ENCODE measurements around the gene CREB3L2. TPM values are rescaled to one million over a fixed set of nuclear protein-coding genes. Genes with fewer than 3 reads are reported as not detected.

The CREB3L2 gene
- polyA plus RNA-seq, 1 of the 3 experiments (the other 2 are of a cell fraction), result 22.9 TPM

DNA sequence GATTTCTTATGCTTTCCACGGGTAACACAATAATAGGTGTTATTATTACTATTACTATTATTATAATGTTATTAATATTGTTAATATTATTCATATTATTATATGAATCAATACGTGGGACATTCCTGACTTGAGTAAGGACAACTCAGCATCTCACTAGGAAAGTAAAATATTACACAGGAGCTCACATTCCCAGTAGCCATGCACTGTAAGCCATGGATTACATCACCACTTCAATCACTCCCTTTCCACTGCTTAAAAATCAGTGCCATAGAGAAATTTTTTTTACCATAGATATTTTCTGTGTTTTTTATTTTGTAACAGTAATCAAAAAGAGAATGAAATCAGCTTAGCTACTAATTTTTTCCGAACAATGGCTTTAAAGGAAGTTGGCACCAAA is 86.6 kb downstream of the CREB3L2 start:
- WGBS (ENCODE audit: low lambda C conversion rate), result 93% methylated on average over 3 of the region's 3 CpGs
- Histone ChIP-seq H3K9ac (no peak overlapping the region), H3K27ac (ENCODE audit: low read depth in 2 of 2, low read length in 1 of 2) (no peak overlapping the region), H2AFZ (ENCODE audit: low read depth) (no peak overlapping the region), H3K9me2 (no peaks in the 10 kb centered on the region), H3F3A (replicated peaks; ENCODE audit: insufficient read depth) (no peaks in the 10 kb centered on the region), H3K4me1 (ENCODE audit: control insufficient read depth in 1 of 2, insufficient read depth in 2 of 2, low read depth in 1 of 2, low read length in 1 of 2) (peaks cover 0 to 9% of the 10 kb centered on the region in 2 experiments; a peak in 1 of 4 replicates), H3K4me2 (no peak overlapping the region), H3K4me3 (ENCODE audit: low read depth in 2 of 2, low read length in 1 of 2) (no peak overlapping the region), H4K20me1 (ENCODE audit: insufficient read depth) (no peaks in the 10 kb centered on the region), H3K36me3 (replicated peaks in 1 of 2; ENCODE audit: control insufficient read depth in 1 of 2, insufficient read depth in 2 of 2, low read length in 1 of 2) (peaks cover 36 to 56% of the 10 kb centered on the region in 2 experiments), H3K79me2 (ENCODE audit: insufficient read depth) (peaks cover 72% of the 10 kb centered on the region), H3K9me3 (no peaks in the 10 kb centered on the region), H3K27me3 (ENCODE audit: insufficient read depth) (no peaks in the 10 kb centered on the region)
- TF ChIP-seq SIN3A (IDR thresholded peaks at IDR 0.05; ENCODE audit: borderline replicate concordance, low read depth, low read length) (no peak), RCOR1 (IDR thresholded peaks at IDR 0.05; ENCODE audit: low read length) (no peak), JUND (IDR thresholded peaks at IDR 0.05) (no peak), FOXJ3 (CRISPR knock-in tag; IDR thresholded peaks at IDR 0.05) (no peak), ELF1 (IDR thresholded peaks at IDR 0.05) (no peak), FOSL2 (IDR thresholded peaks at IDR 0.05; ENCODE audit: borderline replicate concordance, low read depth) (no peak), TAF1 (IDR thresholded peaks at IDR 0.05; ENCODE audit: borderline replicate concordance, low read depth, low read length) (no peak), MXI1 (IDR thresholded peaks at IDR 0.05; ENCODE audit: low read depth, low read length) (no peak), TEAD4 (IDR thresholded peaks at IDR 0.05; ENCODE audit: borderline replicate concordance, insufficient read depth) (no peak), MEF2A (IDR thresholded peaks at IDR 0.05; ENCODE audit: borderline replicate concordance, low read depth) (no peak), NFIC (IDR thresholded peaks at IDR 0.05; ENCODE audit: borderline replicate concordance) (no peak), NRF1 (IDR thresholded peaks at IDR 0.05; ENCODE audit: low read depth, low read length) (no peak), EP300 (IDR thresholded peaks at IDR 0.05; ENCODE audit: borderline replicate concordance in 1 of 2, low read depth in 1 of 2, low read length in 1 of 2) (no peak), RAD21 (IDR thresholded peaks at IDR 0.05; ENCODE audit: low read length) (no peak)
- TF ChIP-seq, protein P1, sequence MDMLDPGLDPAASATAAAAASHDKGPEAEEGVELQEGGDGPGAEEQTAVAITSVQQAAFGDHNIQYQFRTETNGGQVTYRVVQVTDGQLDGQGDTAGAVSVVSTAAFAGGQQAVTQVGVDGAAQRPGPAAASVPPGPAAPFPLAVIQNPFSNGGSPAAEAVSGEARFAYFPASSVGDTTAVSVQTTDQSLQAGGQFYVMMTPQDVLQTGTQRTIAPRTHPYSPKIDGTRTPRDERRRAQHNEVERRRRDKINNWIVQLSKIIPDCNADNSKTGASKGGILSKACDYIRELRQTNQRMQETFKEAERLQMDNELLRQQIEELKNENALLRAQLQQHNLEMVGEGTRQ (IDR thresholded peaks at IDR 0.05; ENCODE audit: borderline replicate concordance, low read depth, low read length), result no peak
- TF ChIP-seq, protein P2, sequence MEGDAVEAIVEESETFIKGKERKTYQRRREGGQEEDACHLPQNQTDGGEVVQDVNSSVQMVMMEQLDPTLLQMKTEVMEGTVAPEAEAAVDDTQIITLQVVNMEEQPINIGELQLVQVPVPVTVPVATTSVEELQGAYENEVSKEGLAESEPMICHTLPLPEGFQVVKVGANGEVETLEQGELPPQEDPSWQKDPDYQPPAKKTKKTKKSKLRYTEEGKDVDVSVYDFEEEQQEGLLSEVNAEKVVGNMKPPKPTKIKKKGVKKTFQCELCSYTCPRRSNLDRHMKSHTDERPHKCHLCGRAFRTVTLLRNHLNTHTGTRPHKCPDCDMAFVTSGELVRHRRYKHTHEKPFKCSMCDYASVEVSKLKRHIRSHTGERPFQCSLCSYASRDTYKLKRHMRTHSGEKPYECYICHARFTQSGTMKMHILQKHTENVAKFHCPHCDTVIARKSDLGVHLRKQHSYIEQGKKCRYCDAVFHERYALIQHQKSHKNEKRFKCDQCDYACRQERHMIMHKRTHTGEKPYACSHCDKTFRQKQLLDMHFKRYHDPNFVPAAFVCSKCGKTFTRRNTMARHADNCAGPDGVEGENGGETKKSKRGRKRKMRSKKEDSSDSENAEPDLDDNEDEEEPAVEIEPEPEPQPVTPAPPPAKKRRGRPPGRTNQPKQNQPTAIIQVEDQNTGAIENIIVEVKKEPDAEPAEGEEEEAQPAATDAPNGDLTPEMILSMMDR (IDR thresholded peaks at IDR 0.05), result no peak
- TF ChIP-seq, protein P3, sequence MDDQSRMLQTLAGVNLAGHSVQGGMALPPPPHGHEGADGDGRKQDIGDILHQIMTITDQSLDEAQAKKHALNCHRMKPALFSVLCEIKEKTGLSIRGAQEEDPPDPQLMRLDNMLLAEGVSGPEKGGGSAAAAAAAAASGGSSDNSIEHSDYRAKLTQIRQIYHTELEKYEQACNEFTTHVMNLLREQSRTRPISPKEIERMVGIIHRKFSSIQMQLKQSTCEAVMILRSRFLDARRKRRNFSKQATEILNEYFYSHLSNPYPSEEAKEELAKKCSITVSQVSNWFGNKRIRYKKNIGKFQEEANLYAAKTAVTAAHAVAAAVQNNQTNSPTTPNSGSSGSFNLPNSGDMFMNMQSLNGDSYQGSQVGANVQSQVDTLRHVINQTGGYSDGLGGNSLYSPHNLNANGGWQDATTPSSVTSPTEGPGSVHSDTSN (IDR thresholded peaks at IDR 0.05), result no peak
- TF ChIP-seq, protein P4, sequence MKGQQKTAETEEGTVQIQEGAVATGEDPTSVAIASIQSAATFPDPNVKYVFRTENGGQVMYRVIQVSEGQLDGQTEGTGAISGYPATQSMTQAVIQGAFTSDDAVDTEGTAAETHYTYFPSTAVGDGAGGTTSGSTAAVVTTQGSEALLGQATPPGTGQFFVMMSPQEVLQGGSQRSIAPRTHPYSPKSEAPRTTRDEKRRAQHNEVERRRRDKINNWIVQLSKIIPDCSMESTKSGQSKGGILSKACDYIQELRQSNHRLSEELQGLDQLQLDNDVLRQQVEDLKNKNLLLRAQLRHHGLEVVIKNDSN (IDR thresholded peaks at IDR 0.05; ENCODE audit: borderline replicate concordance, low read depth), result no peak
- TF ChIP-seq, protein P5, sequence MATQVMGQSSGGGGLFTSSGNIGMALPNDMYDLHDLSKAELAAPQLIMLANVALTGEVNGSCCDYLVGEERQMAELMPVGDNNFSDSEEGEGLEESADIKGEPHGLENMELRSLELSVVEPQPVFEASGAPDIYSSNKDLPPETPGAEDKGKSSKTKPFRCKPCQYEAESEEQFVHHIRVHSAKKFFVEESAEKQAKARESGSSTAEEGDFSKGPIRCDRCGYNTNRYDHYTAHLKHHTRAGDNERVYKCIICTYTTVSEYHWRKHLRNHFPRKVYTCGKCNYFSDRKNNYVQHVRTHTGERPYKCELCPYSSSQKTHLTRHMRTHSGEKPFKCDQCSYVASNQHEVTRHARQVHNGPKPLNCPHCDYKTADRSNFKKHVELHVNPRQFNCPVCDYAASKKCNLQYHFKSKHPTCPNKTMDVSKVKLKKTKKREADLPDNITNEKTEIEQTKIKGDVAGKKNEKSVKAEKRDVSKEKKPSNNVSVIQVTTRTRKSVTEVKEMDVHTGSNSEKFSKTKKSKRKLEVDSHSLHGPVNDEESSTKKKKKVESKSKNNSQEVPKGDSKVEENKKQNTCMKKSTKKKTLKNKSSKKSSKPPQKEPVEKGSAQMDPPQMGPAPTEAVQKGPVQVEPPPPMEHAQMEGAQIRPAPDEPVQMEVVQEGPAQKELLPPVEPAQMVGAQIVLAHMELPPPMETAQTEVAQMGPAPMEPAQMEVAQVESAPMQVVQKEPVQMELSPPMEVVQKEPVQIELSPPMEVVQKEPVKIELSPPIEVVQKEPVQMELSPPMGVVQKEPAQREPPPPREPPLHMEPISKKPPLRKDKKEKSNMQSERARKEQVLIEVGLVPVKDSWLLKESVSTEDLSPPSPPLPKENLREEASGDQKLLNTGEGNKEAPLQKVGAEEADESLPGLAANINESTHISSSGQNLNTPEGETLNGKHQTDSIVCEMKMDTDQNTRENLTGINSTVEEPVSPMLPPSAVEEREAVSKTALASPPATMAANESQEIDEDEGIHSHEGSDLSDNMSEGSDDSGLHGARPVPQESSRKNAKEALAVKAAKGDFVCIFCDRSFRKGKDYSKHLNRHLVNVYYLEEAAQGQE (IDR thresholded peaks at IDR 0.05; ENCODE audit: low read depth, low read length), result no peak
- TF ChIP-seq, protein P6, sequence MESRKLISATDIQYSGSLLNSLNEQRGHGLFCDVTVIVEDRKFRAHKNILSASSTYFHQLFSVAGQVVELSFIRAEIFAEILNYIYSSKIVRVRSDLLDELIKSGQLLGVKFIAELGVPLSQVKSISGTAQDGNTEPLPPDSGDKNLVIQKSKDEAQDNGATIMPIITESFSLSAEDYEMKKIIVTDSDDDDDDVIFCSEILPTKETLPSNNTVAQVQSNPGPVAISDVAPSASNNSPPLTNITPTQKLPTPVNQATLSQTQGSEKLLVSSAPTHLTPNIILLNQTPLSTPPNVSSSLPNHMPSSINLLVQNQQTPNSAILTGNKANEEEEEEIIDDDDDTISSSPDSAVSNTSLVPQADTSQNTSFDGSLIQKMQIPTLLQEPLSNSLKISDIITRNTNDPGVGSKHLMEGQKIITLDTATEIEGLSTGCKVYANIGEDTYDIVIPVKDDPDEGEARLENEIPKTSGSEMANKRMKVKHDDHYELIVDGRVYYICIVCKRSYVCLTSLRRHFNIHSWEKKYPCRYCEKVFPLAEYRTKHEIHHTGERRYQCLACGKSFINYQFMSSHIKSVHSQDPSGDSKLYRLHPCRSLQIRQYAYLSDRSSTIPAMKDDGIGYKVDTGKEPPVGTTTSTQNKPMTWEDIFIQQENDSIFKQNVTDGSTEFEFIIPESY (IDR thresholded peaks at IDR 0.05; ENCODE audit: borderline replicate concordance, low read depth), result no peak
- ChIA-PET POLR2A (no interaction called here), CTCF (interaction anchor here (1.1 to 20.5 kb wide), 6 partner anchors 11 to 259 kb away, joined by 3 to 642 read pairs (median 15); partner anchors contain the start of gene CREB3L2)
- DNase-seq, result no peak

Measured in SK-N-SH (cell line).